Prostate gland (tissue), 2 donors: ENCODE results near the gene CAMK2B.

ENCODE experiments used
- POLR2A ChIP-seq: fragments of 450-650 bp; IDR thresholded peaks from one replicate; pipeline ENCODE4 v1.6.1; 2016; ENCODE audit warnings: antibody characterized with exemption, mild to moderate bottlenecking
- POLR2AphosphoS5 ChIP-seq: sonication (generic); formaldehyde crosslinking; IDR thresholded peaks from one replicate; pipeline ENCODE4 v1.6.1; 2017; ENCODE audit warnings: antibody characterized with exemption
- TF ChIP-seq, protein P1 (sequence below), 4 experiments: fragments of 200-600 bp in 2 of 4; fragments of 450-650 bp in 2 of 4; sonication (generic) in 2 of 4; IDR thresholded peaks; 1 replicate in 3 of 4; 2 replicates in 1 of 4; pipeline ENCODE4 v1.5.1; 2016 to 2019; ENCODE audit warnings: antibody characterized with exemption in 4 of 4, mild to moderate bottlenecking in 2 of 4, moderate library complexity in 2 of 4

DNA sequence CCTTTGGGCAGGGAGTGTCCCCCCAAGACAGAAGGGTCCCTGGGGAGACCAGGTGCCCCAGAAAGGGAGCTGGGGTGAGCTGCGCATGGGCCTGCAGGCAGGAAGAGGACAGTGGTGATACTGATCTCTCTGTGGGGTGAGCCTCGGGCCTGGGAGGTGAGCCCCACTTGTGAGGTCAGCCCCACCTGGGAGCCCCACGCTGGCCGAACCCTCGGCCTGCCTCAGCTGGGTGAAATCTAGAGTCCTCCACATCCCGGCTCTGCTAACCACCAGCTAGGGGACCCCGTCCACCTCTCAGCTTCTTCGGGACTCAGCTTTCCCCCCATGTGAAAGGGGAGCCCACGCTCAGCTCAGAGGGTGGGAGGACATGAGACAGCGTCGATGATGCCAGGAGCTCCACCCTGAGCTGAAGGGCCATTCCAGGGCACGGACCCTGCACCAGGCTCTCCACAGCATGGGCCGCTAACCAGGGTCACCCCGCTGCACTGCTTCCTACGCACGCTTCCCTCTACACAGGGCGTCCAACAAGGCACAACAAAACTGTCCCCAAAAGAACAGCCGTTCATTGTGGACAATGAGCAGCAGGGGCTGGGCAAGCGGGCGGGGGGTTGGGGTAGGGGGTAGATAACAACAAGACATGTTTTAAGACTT lies 48.7 kb downstream of the CAMK2B start:
- TF ChIP-seq, protein P1, sequence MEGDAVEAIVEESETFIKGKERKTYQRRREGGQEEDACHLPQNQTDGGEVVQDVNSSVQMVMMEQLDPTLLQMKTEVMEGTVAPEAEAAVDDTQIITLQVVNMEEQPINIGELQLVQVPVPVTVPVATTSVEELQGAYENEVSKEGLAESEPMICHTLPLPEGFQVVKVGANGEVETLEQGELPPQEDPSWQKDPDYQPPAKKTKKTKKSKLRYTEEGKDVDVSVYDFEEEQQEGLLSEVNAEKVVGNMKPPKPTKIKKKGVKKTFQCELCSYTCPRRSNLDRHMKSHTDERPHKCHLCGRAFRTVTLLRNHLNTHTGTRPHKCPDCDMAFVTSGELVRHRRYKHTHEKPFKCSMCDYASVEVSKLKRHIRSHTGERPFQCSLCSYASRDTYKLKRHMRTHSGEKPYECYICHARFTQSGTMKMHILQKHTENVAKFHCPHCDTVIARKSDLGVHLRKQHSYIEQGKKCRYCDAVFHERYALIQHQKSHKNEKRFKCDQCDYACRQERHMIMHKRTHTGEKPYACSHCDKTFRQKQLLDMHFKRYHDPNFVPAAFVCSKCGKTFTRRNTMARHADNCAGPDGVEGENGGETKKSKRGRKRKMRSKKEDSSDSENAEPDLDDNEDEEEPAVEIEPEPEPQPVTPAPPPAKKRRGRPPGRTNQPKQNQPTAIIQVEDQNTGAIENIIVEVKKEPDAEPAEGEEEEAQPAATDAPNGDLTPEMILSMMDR (IDR thresholded peaks at IDR 0.05), result no peak
- TF ChIP-seq POLR2A, result no peak
- TF ChIP-seq POLR2AphosphoS5, result no peak
